Stomach (tissue), 9 donors: Measurements from ENCODE around the gene IQSEC3. TPM values are rescaled to one million over a fixed set of nuclear protein-coding genes. Genes with fewer than 3 reads are reported as not detected.

Experiments
- DNase-seq, 2 donors: peaks; one replicate each; pipeline versions ENCODE4 v3.0.0 to v3.0.0-alpha.2; 2013 to 2019
- H3K27ac ChIP-seq, 5 donors: fragments of 200-600 bp in 4 of 5; sonication (generic) in 4 of 5; one replicate each; pipeline ENCODE4 v1.5.1; 2013 to 2019; ENCODE audit warnings: mild to moderate bottlenecking in 1 of 5, moderate library complexity in 1 of 5
- H3K27me3 ChIP-seq, 3 donors: fragments of 200-600 bp; sonication (generic); one replicate each; pipeline ENCODE4 v1.5.1; 2017 to 2019; ENCODE audit warnings: mixed run types in 1 of 3
- H3K36me3 ChIP-seq, 4 donors: fragments of 200-600 bp; sonication (generic); 1 replicate in 3 of 4; 2 replicates in 1 of 4; pipeline ENCODE4 v1.5.1; 2016 to 2019
- H3K4me1 ChIP-seq, 4 donors: fragments of 200-600 bp; sonication (generic); one replicate each; pipeline ENCODE4 v1.5.1; 2016 to 2019
- H3K4me3 ChIP-seq, 4 donors: fragments of 200-600 bp; sonication (generic) in 3 of 4; one replicate each; pipeline ENCODE4 v1.5.1; 2016 to 2019; ENCODE audit warnings: mild to moderate bottlenecking in 1 of 4
- H3K9me3 ChIP-seq, 4 donors: fragments of 200-600 bp; sonication (generic); one replicate each; pipeline ENCODE4 v1.5.1; 2016 to 2019
- CTCF ChIP-seq, 7 experiments: fragments of 450-650 bp in 4 of 7; fragments of 200-600 bp in 3 of 7; sonication (generic) in 3 of 7; IDR thresholded peaks; one replicate each; pipeline ENCODE4 v1.5.1; 2016 to 2019; ENCODE audit warnings: antibody characterized with exemption in 7 of 7, control low read depth in 2 of 7, mild to moderate bottlenecking in 1 of 7
- EP300 ChIP-seq: sonication (generic); formaldehyde crosslinking; IDR thresholded peaks from one replicate; pipeline ENCODE4 v1.6.1; 2017; ENCODE audit warnings: antibody characterized with exemption
- POLR2A ChIP-seq, 4 donors: fragments of 450-650 bp; IDR thresholded peaks; one replicate each; pipeline ENCODE4 v1.6.1; 2016; ENCODE audit warnings: antibody characterized with exemption in 4 of 4, control low read depth in 2 of 4, mild to moderate bottlenecking in 1 of 4, moderate library complexity in 1 of 4
- POLR2AphosphoS5 ChIP-seq, 3 donors: sonication (generic); formaldehyde crosslinking; IDR thresholded peaks; one replicate each; pipeline ENCODE4 v1.6.1; 2016; ENCODE audit warnings: antibody characterized with exemption in 3 of 3
- WGBS, 5 donors: extraction: QIAGEN DNeasy Blood & Tissue Kit in 3 of 5; methylation state at CpG; one replicate each; pipeline versions ENCODE4 v1.1.5 to v1.1.7; 2013 to 2018; 5-methylcytosine and 5-hydroxymethylcytosine counted together
- intact Hi-C: fragments of 100-400 bp; cut with DNase I; formaldehyde crosslinking; loops from one replicate; pipeline ENCODE4 v1.15.1; 2023; ENCODE audit warnings: low total_unique reads
- polyA plus RNA-seq, 3 donors: library from polyadenylated mRNA; stranded (reverse); fragments of 200-250 nt; gene quantifications; one replicate each; pipeline ENCODE4 v1.2.3, GENCODE V29; 2013
- total RNA-seq, 5 donors: library from RNA; depleted of rRNA; stranded (reverse); fragments of >200 nt; gene quantifications; one replicate each; pipeline versions ENCODE4 v1.1.0 to v1.2.3, GENCODE V29; 2014 to 2016
- donor health status: healthy with polysubstance abuse.
- donor health status: Bipolar disorder and iron deficiency.
- donor health status: healthy.

Gene IQSEC3
- total and polyA plus RNA-seq, 8 donors = 0.08 to 1.7 (median 0.87) TPM; not detected in 2

- WGBS, 5 donors = 74 to 95% (median 92%) methylated on average over 9 to 12 of the region's 12 CpGs
- Histone ChIP-seq H3K27me3 (peaks cover 0 to 42% (median 0%) of the 10 kb centered on the region in 3 donors), H3K27ac (no peak overlapping the region), H3K4me1 (no peaks in the 10 kb centered on the region), H3K36me3 (no peaks in the 10 kb centered on the region), H3K4me3 (no peak overlapping the region), H3K9me3 (no peaks in the 10 kb centered on the region)
- DNase-seq = no peak
- intact Hi-C loops = no loop called here
- TF ChIP-seq CTCF (IDR thresholded peaks at IDR 0.05) (no peak), POLR2AphosphoS5 (IDR thresholded peaks at IDR 0.05) (no peak), EP300 (no peak), POLR2A (IDR thresholded peaks at IDR 0.05) (no peak)
Observed at GRCh38 chr12:154058-154457, 87.5 kb downstream of the IQSEC3 start.

GRCh38 chr12:155006-155405, 88.4 kb downstream of the IQSEC3 start:
- no peaks in the 10 kb centered on the region for H3K9me3 ChIP-seq
- DNase-seq = no peak
- TF ChIP-seq POLR2AphosphoS5 (IDR thresholded peaks at IDR 0.05) (no peak), POLR2A (IDR thresholded peaks at IDR 0.05) (no peak), EP300 (no peak), CTCF (IDR thresholded peaks at IDR 0.05) (no peak)
- no peaks in the 10 kb centered on the region for H3K4me1 ChIP-seq
- no peak overlapping the region for H3K4me3 ChIP-seq
- WGBS, 5 donors = 64 to 89% (median 83%) methylated on average over 3 to 9 of the region's 9 CpGs
- peaks cover 0 to 36% (median 0%) of the 10 kb centered on the region in 3 donors for H3K27me3 ChIP-seq
- no peak overlapping the region for H3K27ac ChIP-seq
- H3K36me3 ChIP-seq = no peaks in the 10 kb centered on the region
- intact Hi-C loops = no loop called here

GRCh38 chr12:155646-156045, 89.1 kb downstream of the IQSEC3 start:
- Histone ChIP-seq H3K27ac (no peak overlapping the region), H3K27me3 (peaks cover 0 to 36% (median 0%) of the 10 kb centered on the region in 3 donors), H3K4me1 (no peaks in the 10 kb centered on the region), H3K4me3 (no peak overlapping the region), H3K9me3 (no peaks in the 10 kb centered on the region), H3K36me3 (no peaks in the 10 kb centered on the region)
- intact Hi-C loops = no loop called here
- WGBS, 5 donors = 80 to 89% (median 83%) methylated on average over 8 of the region's 8 CpGs
- no peak for DNase-seq
- TF ChIP-seq EP300 = no peak
- no peak for TF ChIP-seq POLR2AphosphoS5 (IDR thresholded peaks at IDR 0.05)
- no peak for TF ChIP-seq POLR2A (IDR thresholded peaks at IDR 0.05)
- no peak for TF ChIP-seq CTCF (IDR thresholded peaks at IDR 0.05)

GRCh38 chr12:156945-157344, 90.4 kb downstream of the IQSEC3 start:
- 81 to 92% (median 84%) methylated on average over 6 to 13 of the region's 13 CpGs for WGBS, 5 donors

More at GRCh38 chr12:156945-157344, 90.4 kb downstream of the IQSEC3 start:
- intact Hi-C loops = no loop called here
- H3K4me1 ChIP-seq = no peaks in the 10 kb centered on the region
- peaks cover 0 to 28% (median 0%) of the 10 kb centered on the region in 3 donors for H3K27me3 ChIP-seq
- no peaks in the 10 kb centered on the region for H3K9me3 ChIP-seq
- no peak for DNase-seq
- H3K36me3 ChIP-seq = no peaks in the 10 kb centered on the region
- no peak overlapping the region for H3K4me3 ChIP-seq
- no peak for TF ChIP-seq CTCF (IDR thresholded peaks at IDR 0.05)
- no peak for TF ChIP-seq POLR2A (IDR thresholded peaks at IDR 0.05)
- TF ChIP-seq EP300 = no peak
- TF ChIP-seq POLR2AphosphoS5 (IDR thresholded peaks at IDR 0.05) = no peak
- H3K27ac ChIP-seq = no peak overlapping the region
